Lung (tissue), 12 donors: ENCODE results near the gene MPIG6B. TPM values are rescaled to one million over a fixed set of nuclear protein-coding genes. Genes with fewer than 3 reads are reported as not detected.
A peak's percentile ranks its signal among the peaks of the same experiment; 100 is the strongest.

Experiments used
- ATAC-seq: fragments of 200-7000 bp; cut with Tn5 transposase; one replicate; pipeline ENCODE4 v1.9.1; 2020; ENCODE audit warnings: moderate number of reproducible peaks; ENCODE audit not compliant: insufficient read depth, low FRiP score
- DNase-seq, 3 donors: peaks; one replicate each; pipeline ENCODE4 v3.0.0-alpha.2; 2013 to 2017
- H3K27ac ChIP-seq, 2 donors: one replicate each; pipeline ENCODE4 v1.5.1; 2013; ENCODE audit warnings: mild to moderate bottlenecking in 2 of 2, moderate library complexity in 2 of 2, control low read depth in 1 of 2, inconsistent platforms in 1 of 2, low read depth in 1 of 2, low read length in 1 of 2
- H3K27me3 ChIP-seq, 3 donors: one replicate each; pipeline ENCODE4 v1.5.1; 2013; ENCODE audit warnings: low read length in 2 of 3; ENCODE audit not compliant: control insufficient read depth in 3 of 3, insufficient read depth in 3 of 3
- H3K36me3 ChIP-seq, 4 donors: one replicate each; pipeline ENCODE4 v1.5.1; 2013; ENCODE audit warnings: low read length in 4 of 4, mild to moderate bottlenecking in 1 of 4, moderate library complexity in 1 of 4; ENCODE audit not compliant: control insufficient read depth in 4 of 4, insufficient read depth in 4 of 4
- H3K4me1 ChIP-seq, 5 donors: one replicate each; pipeline ENCODE4 v1.5.1; 2013; ENCODE audit warnings: low read length in 5 of 5, mild to moderate bottlenecking in 2 of 5, moderate library complexity in 1 of 5; ENCODE audit not compliant: control insufficient read depth in 5 of 5, insufficient read depth in 5 of 5
- H3K4me3 ChIP-seq: one replicate; pipeline ENCODE4 v1.5.1; 2013; ENCODE audit warnings: mild to moderate bottlenecking, control low read depth, moderate library complexity
- H3K9ac ChIP-seq, 2 donors: one replicate each; pipeline ENCODE4 v1.5.1; 2013; ENCODE audit warnings: low read length in 2 of 2, control low read depth in 1 of 2; ENCODE audit not compliant: insufficient read depth in 1 of 2
- H3K9me3 ChIP-seq, 4 donors: one replicate each; pipeline ENCODE4 v1.5.1; 2013; ENCODE audit warnings: low read length in 3 of 4, mild to moderate bottlenecking in 1 of 4, moderate library complexity in 1 of 4; ENCODE audit not compliant: control insufficient read depth in 4 of 4, insufficient read depth in 3 of 4
- CTCF ChIP-seq: IDR thresholded peaks from 2 replicates; pipeline ENCODE4 v1.5.1; 2012; ENCODE audit warnings: mild to moderate bottlenecking; ENCODE audit errors: control extremely low read depth, extremely low read depth
- WGBS, 2 donors: extraction: QIAGEN DNeasy Blood & Tissue Kit; methylation state at CpG; one replicate each; pipeline ENCODE4 v1.1.7; 2013; 5-methylcytosine and 5-hydroxymethylcytosine counted together
- polyA plus RNA-seq, 2 donors: library from polyadenylated mRNA; stranded (reverse); fragments of 200-250 nt; gene quantifications; one replicate each; pipeline ENCODE4 v1.2.1, GENCODE V29; 2013
- total RNA-seq, 2 donors: library from RNA; depleted of rRNA in 1 of 2; stranded (reverse); fragments of >200 nt in 1 of 2; gene quantifications; one replicate each; pipeline ENCODE4 v1.2.1, GENCODE V29; 2014 to 2021
- donor health status: control.
- donor health status: control.
- donor health status: Bipolar disorder and iron deficiency.
- donor health status: healthy.
- donor health status: DM: yes; HTN: yes; CAD: no.

Gene MPIG6B
- total and polyA plus RNA-seq, 4 donors, result 0.45 to 2.3 (median 0.86) TPM

- H3K4me1 ChIP-seq, result peaks cover 0 to 6% (median 0%) of the 10 kb centered on the region in 5 donors
- peak overlapping the region in 1 of 2 donors; percentile 34 for H3K27ac ChIP-seq
Observed at GRCh38 chr6:31768363-31769257, 45.4 kb downstream of the MPIG6B start.

GRCh38 chr6:31769684-31770371 lies 46.7 kb downstream of the MPIG6B start:
- WGBS, 2 donors, result 58% methylated on average over 12 of the region's 12 CpGs
- Histone ChIP-seq H3K27me3 (no peaks in the 10 kb centered on the region), H3K4me1 (peaks cover 0 to 6% (median 0%) of the 10 kb centered on the region in 5 donors), H3K9me3 (peaks cover 0 to 2% (median 0%) of the 10 kb centered on the region in 4 donors), H3K36me3 (no peaks in the 10 kb centered on the region), H3K27ac (no peak overlapping the region), H3K9ac (no peak overlapping the region), H3K4me3 (no peak overlapping the region)
- peak in 1 of 3 donors; percentile 35 for DNase-seq
- ATAC-seq, result peak; percentile 90
- TF ChIP-seq CTCF, result peak; percentile 63

More at GRCh38 chr6:31768363-31769257, 45.4 kb downstream of the MPIG6B start:
- Histone ChIP-seq H3K36me3 (no peaks in the 10 kb centered on the region), H3K9ac (no peak overlapping the region), H3K4me3 (no peak overlapping the region), H3K27me3 (no peaks in the 10 kb centered on the region), H3K9me3 (peaks cover 0 to 2% (median 0%) of the 10 kb centered on the region in 4 donors)
- no peak for TF ChIP-seq CTCF
- DNase-seq (no peak), ATAC-seq (no peak)
- WGBS, 2 donors, result 85 to 87% methylated on average over 18 of the region's 18 CpGs

GRCh38 chr6:31770860-31771259 lies 47.7 kb downstream of the MPIG6B start:
- Histone ChIP-seq H3K4me3 (no peak overlapping the region), H3K27me3 (no peaks in the 10 kb centered on the region), H3K9me3 (peaks cover 0 to 2% (median 0%) of the 10 kb centered on the region in 4 donors), H3K27ac (no peak overlapping the region), H3K9ac (no peak overlapping the region), H3K36me3 (no peaks in the 10 kb centered on the region), H3K4me1 (peaks cover 0 to 6% (median 0%) of the 10 kb centered on the region in 5 donors)
- DNase-seq (no peak), ATAC-seq (no peak)
- 80 to 84% methylated on average over 2 of the region's 2 CpGs for WGBS, 2 donors
- TF ChIP-seq CTCF, result no peak
